ENCODE measurements around the gene SCGB1A1.
"Not testable (repeated sequence)": the region's sequence is repeated elsewhere in the genome, so short reads cannot be mapped to it uniquely, and the experiment has no call there.

The SCGB1A1 gene, protein sequence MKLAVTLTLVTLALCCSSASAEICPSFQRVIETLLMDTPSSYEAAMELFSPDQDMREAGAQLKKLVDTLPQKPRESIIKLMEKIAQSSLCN

DNA sequence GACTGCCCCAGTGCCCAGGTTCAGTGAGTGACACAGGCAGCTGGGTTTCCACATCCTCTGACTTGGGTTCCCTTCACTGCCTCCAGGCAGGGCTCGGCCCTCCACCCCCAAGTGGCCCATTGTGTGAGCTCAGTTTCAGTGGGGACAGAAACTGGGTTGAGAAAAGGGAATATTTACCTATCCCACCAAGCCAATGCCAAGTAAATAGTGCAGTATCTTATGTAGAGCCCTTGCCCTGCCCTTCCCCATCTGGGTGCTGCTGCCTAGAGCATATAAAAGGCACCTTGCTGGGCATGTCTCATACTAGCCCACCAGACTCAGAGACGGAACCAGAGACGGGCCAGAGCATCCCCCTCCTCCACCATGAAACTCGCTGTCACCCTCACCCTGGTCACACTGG lies at the start of gene SCGB1A1:
Gene SCGB1A1 (plus strand): TSS at position 301 of the 400 bp plus-strand sequence. CDS start 63 bp downstream, at position 364.
- DNase-seq, result no peak

DNA sequence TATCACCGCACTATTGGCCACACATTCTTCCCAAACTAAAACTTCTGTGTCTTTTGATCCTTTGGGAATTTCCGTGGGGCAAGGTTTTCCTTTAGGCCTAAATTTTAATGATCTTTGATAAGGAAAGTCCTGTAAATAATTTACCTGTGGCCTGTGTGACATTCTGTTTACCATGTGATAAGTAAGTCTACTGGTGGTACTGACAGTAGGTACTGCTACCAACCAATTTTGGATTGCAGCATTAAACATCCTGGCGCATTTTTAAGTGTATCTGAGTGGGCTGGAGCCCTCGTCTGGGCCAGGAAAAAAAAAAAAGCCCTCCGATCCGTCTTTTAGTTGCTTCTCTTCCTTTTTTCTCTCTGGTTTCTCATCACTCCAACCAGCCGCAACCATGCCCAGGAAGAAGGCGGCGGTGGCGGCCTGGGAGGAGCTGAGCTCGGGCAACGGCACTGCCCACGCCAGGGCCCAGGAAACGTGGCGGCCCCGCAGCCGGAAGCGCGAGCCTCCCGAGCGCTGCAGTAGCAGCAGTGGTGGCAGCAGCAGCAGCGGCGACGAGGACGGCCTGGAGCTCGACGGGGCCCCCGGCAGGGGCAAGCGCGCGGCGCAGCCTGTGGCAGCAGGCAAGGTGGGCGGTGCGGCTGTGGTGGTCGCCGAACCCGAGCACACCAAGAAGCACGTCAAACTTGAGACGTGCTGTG lies 47.9 kb upstream of the SCGB1A1 start:
- DNase-seq, result peak; percentile 62

DNA sequence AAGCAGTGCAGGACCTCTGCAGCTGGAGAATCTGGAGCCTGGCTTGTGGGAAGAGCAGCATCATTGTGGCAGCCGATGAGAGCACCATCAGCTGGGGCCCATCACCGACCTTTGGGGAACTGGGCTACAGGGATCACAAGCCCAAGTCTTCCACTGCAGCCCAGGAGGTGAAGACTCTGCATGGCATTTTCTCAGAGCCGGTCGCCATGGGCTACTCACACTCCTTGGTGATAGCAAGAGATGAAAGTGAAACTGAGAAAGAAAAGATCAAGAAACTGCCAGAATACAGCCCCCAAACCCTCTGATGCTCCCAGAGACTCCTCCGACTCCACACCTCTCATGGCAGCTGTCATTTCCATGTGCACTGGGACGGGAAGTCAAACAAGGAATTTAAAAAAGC lies 46.0 kb upstream of the SCGB1A1 start:
- no peak for DNase-seq

DNA sequence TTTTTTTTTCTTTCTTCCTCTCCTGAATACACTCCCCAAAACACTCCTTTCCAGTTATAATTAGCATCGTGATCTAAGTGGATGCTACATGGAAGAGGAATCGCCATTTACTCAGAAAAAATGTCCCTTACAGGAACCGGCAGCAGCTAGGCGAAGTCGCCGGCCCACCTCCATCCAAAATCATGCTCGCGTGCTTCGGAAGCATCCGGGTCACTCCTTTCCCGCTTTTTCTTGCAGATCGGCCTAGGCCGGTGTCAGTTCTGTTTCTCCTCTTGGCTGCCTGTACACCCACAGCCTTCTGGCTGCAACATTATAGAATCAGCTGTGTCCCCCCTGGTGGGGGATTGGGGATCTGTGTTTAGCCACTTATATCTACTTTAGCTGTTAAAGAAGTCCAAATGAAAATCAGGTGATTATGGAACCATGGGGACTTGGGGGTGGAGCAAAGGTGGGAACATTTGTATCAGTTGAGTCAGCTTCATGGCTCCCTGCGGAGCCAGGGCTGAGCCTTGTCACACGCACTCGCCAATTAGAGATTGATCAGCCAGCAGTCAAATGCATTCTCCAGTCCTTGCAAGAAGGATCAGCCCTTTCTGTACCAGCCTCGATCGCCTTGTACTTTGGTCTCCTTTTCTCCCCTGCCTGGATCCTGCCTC lies 45.2 kb upstream of the SCGB1A1 start:
- DNase-seq, result no peak

DNA sequence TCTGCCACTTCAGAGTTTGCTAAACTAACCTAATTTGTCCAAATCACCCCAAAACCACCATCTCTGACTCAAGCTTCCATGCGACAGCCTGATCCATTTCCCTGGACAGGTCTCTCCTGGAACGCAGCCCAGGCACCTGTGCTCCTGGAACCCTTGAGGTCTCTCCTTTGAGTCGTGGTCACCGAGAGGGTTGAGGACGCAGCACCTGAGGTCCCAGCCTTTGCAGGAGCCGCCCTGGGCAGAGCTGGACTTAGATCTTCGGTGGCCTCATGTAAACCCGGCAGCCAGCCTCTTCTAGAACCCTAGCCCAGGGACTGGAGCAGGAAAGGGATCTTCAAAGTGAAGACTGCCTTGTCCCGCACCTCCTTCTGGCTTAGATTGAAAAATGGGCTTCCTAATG lies 44.0 kb upstream of the SCGB1A1 start:
- DNase-seq, result no peak

DNA sequence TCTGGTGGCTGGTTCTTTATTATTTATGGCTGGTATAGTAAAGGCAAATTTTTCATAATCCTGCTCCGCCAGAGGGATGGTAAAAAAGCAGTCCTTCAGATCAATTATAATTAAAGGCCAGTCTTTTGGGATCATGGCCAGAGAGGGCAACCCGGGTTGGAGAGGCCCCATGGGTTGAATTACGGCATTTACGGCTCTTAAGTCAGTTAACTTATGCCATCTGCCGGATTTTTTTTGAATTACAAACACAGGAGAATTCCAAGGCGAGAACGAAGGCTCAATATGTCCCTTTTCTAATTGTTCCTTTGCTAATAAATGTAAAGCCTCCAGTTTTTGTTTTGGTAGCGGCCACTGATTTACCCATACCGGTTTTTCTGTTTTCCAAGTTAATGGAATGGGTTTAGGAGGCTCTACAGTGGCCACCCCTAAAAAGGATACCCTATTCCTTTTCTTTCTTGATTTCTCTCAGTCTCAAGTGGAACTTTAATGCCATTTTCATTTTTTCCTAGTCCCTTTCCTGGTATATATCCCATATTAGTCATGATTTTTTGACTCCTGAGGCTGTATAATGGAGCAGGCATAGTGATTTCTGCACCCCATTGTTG lies 40.3 kb upstream of the SCGB1A1 start:
- DNase-seq, result peak; percentile 75

DNA sequence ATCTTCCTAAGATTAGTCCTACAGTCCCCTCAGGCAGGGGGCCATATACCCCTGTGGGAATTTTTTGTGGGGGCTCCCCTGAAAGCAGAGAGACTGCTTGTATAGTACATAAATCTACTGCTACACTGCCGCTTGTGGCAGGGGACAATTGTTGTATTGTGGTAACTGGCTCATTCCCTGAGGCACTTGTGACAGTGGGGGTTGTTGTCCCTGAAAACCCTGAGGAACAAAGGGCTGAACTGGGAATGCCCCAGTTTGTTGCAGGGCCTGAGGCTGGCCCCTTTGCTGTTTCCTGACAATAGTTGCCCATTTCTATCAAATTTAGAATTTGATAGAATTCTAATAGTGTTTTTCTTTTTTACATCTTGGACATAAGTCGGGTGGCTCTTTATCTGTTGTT lies 39.2 kb upstream of the SCGB1A1 start:
- DNase-seq, result not testable (repeated sequence)

DNA sequence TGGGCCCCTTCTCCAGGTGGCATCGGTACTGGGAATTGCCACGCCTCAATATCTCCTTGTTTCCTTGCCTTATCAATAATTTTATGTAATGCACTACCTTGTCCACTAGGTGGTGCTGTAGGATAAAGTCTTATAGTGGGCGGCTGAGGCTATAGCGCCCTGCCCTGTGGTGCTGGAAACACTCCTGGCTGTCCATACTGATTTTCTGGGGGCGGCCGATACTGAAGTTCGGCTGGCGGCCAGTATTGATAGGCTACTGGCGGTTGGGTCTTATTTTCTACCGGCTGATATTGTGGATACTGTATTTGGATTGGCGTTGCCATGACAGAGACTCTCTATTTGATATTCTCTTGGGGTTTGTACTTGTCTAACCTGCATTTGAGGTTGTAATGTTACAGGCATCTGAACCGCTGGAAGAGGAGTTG lies 38.0 kb upstream of the SCGB1A1 start:
- peak; percentile 73 for DNase-seq

DNA sequence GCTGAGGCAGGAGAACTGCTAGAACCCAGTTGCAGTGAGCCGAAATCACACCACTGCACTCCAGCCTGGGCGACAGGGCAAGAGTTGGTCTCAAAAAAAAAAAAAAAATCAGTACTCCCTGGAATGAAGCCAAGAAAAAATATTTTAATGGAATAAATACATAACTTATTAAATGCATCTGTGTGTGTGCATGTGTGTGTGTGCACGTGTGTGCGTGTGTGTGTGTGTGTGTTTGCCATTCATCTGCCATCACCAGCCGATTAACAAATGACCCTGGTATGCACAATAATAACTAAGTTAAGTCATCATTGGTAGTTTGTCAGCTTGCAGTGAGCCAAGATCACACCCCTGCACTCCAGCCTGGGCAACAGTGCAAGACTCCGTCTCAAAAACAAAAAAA lies 35.0 kb upstream of the SCGB1A1 start:
- DNase-seq, result no peak

DNA sequence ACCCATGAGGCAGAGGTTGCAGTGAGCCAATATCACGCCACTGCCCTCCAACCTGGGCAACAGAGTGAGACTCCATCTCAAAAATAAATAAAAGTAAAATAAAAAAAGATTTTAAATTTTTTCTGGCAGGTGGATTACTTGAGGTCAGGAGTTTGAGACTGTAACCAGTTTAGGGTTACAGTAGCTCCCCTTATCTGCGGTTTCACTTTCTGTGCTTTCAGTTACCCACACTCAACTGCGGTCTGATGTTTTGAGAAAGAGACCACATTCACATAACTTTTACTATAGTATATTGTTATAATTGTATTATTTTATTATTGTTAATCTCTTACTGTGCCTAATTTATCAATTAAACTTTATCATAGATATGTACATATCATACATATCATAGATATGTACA lies 32.8 kb upstream of the SCGB1A1 start:
- DNase-seq, result not testable (repeated sequence)

DNA sequence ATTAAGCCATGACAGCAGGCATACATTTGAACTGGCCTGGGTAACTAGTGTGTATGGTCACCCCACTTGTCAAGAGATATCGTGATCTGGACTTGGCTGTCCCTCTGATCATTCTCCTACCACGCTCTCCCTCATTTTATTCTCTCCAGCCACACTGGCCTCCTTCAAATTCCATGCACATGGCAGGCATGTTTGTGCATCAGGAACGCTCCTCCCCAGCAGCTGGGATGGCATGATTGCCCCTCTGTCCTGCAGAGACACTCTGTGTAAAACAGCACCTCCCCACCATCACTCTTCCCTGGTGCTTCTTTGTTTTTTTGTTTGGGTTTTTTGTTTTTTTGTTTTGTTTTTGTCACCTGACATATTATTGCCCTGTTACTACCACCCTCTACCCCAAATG lies 31.5 kb upstream of the SCGB1A1 start:
- DNase-seq, result no peak

DNA sequence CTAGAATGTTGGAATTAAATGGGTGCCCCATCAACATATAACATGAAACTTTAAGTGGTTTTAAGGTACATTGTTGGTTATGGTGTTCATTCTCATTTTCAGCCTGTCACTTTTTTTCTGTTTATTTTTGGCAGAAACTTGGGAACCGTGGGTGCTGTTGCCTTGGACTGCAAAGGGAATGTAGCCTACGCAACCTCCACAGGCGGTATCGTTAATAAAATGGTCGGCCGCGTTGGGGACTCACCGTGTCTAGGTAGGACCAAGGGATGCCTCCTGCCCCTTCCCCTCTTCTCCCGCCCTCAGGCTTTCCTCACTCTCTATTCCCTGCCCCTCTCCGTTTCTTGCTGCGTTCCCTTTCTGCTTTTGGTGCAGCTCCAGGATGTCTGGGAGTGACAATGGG lies 29.8 kb upstream of the SCGB1A1 start:
- DNase-seq, result no peak

DNA sequence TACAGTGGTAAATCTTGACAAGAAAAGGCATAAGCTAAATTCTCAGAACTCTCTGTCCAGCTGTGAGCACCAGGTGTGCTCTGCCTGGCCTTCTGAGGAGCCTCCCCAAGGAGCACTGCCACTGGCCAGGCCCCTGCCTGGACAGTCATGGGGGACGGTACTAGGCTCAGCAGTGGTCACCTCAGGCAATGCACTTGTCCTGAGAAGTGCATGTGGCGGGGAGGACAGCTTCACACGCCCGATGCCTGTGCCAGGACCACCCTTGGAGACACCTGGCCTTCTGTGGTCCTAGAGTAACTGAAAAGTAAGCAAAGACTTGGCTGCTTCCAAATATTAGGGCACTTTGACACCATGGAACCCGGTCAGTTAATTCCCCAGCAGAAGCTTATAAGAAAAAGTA lies 28.6 kb upstream of the SCGB1A1 start:
- no peak for DNase-seq

DNA sequence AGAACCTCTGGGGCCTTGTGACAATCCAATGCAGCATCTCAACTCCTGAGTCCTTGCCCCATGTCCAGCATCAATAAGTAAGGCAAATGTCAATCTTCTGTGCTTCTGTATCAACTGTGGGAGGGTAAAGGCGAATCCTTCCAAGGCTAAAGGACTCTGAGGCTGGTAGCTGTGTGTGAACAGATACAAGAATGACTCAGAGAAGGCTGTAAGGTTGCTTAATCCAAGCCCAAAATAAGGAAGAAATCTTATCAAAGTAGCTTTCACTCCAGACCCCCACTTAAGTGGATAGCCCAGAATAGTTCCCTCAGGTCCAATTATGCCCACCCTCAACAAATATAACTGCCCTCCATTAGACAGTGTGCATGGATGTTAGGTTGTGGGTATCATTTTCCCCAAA lies 28.1 kb upstream of the SCGB1A1 start:
- DNase-seq, result peak; percentile 57

DNA sequence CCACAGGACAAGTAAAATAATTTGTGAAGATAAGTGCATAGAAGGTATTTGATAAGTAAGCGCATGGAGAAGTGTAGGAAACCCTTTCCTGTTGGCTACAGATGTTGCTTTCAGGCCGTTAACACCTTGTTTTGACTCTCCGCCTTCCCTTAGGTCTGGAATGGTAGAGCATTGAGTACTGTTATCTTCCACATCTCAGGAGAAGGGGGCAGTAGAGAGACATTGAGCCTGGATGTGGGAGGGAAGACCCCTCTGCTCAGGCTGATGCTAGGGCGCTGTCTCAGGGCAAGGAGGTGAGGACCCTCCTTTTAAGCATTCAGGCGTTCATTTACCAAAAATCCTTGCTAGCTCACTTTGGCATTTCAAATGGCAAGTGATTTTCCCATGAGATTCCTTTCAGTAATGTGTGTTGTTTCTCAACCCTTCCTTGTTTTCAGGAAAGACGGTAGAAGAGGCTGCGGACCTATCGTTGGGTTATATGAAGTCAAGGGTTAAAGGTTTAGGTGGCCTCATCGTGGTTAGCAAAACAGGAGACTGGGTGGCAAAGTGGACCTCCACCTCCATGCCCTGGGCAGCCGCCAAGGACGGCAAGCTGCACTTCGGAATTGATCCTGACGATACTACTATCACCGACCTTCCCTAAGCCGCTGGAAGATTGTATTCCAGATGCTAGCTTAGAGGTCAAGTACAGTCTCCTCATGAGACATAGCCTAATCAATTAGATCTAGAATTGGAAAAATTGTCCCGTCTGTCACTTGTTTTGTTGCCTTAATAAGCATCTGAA lies 27.0 kb upstream of the SCGB1A1 start:
- no peak for DNase-seq

DNA sequence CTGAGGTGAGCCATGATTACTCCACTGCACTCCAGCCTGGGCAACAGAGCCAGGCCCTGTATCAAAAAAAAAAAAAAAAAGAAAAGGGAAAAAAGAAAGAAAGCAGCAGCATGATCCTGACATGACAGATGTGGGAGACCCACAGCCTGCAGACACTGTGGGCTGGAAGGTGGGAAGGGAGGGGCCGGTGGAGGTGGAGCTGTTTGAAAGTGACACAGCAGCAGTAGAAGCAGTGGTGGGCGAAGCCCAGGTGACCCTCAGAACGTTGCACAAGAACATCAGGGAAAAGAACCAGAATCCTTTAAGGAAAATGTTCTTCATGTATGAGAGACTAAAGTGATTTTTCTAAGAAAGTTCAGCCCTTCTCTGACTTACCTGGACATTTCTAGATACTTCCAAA lies 26.3 kb upstream of the SCGB1A1 start:
- no peak for DNase-seq

DNA sequence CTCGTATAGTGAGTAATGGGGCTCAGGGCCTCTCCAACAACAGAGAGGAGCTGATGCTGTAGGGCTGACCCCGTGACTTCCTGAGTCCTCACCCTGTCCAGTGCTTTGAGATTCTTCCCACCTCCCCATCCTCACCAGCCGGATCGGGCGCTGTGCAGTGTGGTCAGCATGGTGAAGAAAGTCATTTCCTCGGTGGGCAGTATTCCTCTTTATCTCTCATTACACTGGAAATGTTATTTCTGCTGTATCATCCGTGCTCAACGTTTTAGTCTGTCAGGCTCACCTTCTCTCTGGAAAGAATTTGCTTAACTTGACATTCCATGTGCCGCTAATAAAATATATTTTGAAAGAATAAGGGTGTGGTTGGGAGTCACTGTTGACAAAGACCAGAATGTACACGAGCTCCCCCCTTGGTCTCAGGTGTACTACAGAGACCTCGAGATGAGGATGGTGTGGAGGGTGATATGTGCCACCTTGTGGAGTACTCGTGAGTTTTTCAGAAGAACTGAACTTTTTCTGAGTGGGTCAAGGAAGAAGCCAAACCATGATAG lies 25.7 kb upstream of the SCGB1A1 start:
- no peak for DNase-seq

DNA sequence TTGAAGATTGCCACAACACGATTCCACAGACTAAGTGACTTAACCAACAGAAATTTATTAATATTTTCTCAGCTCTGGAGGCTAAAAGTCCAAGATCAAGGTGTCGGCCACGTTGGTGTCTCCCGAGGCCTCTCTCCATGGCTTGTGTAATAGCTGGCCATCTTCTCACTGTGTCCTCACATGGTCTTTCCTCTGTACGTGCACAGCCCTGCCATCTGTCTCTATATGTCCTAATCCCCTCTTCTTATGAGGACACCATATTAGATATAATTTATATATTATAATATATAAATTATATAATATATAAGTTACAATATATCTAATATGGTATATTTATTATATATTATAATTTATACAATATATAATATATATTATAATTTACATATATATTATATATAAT lies 25.1 kb upstream of the SCGB1A1 start:
- DNase-seq, result no peak

DNA sequence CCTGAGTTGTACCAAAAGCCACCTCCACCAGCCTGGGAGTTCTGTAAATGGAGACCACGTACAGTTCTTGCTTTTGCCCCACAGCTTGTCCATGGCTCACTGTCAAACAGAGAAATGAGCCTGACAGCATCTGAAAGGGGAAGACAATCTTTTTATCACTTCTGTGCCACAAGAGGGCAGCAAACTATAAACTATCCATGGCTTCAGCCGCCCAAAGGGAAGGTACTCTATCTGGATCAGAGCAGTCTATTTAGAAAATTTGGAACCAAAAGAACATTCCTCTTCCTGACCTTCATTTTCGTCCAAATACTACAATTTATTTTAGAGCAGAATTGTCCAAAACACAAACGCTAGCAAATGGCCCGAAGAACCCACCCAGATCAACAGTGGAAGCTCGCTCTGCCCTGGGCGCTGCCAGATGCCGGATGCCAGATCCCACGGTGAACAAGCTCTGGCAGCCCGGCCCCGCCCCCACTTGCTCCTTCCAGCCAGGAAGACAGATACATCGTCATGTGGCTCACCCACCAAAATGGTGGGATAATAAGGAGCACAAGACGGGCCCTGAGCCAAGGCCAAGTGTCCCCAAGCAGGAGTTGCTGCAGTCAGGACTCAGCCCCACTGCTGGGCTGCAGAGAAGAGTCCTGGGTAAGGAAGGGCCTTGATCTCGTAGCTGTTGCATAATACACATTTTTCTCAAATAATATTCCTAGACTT lies 23.9 kb upstream of the SCGB1A1 start:
- DNase-seq, result peak; percentile 80

DNA sequence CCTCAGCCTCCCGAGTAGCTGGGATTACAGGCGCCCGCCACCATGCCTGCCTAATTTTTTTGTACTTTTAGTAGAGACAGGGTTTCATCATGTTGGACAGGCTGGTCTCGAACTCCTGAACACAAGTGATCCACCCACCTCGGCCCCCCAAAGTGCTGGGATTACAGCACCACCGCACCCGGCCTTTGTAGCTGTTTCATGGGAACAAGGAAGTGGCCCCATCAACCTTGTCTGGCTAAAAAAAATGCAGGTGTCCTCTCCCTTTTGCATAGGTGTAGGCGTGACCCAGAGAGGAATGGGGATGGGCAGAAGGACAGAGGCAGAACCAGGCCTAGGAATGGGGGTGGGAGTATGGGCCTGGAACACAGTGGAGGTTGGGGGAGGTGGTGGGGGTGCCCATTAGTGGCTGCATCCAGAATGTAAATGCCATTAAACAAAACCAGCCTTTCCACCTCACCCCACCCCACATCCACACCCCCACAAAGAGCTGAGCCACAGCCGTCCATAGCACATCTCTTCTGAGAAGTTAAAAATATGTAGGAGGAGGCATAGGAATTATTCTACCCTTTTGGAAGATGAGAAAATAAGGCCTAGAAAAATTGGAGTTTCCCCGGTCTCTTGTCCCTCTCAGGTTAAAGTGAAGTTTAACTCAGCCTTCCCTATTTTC lies 22.8 kb upstream of the SCGB1A1 start:
- DNase-seq, result no peak
